Endothelial cell of umbilical vein (primary cell): ENCODE measurements around the gene CAND2.

ENCODE experiments used
- EZH2 ChIP-seq: IDR thresholded peaks from 2 replicates; pipeline ENCODE4 v1.6.1; 2012; ENCODE audit warnings: borderline replicate concordance, low read depth, mild to moderate bottlenecking, moderate library complexity, low read length, inconsistent platforms; ENCODE audit not compliant: severe bottlenecking
- GATA2 ChIP-seq: IDR thresholded peaks from 2 replicates; pipeline ENCODE4 v1.7.0; 2011; ENCODE audit warnings: low read depth, mild to moderate bottlenecking, moderate library complexity, mixed read lengths, low read length; ENCODE audit not compliant: insufficient read length, insufficient read depth
- MYC ChIP-seq: IDR thresholded peaks from one replicate; pipeline ENCODE4 v1.6.1; 2011; ENCODE audit warnings: mild to moderate bottlenecking, low read depth, low read length
- POLR2A ChIP-seq: IDR thresholded peaks from 2 replicates; pipeline ENCODE4 v1.6.1; 2012; ENCODE audit warnings: low read depth, mild to moderate bottlenecking, control low read depth, low read length
- POLR2AphosphoS5 ChIP-seq: IDR thresholded peaks from 2 replicates; pipeline ENCODE4 v1.6.1; 2012; ENCODE audit warnings: low read depth, mild to moderate bottlenecking, control low read depth, low read length, moderate library complexity; ENCODE audit not compliant: insufficient read depth
- TF ChIP-seq, protein P1 (sequence below), 2 donors: IDR thresholded peaks; 1 replicate in 1 of 2; 2 replicates in 1 of 2; pipeline ENCODE4 v1.5.1; 2011; ENCODE audit warnings: low read length in 2 of 2, mild to moderate bottlenecking in 2 of 2, moderate library complexity in 2 of 2, control low read depth in 1 of 2, inconsistent platforms in 1 of 2, low read depth in 1 of 2; ENCODE audit not compliant: insufficient read depth in 1 of 2; ENCODE audit errors: extremely low read depth in 1 of 2
- TF ChIP-seq, protein P2 (sequence below): IDR thresholded peaks from 2 replicates; pipeline ENCODE4 v1.6.1; 2011; ENCODE audit not compliant: insufficient read depth, insufficient read length

DNA sequence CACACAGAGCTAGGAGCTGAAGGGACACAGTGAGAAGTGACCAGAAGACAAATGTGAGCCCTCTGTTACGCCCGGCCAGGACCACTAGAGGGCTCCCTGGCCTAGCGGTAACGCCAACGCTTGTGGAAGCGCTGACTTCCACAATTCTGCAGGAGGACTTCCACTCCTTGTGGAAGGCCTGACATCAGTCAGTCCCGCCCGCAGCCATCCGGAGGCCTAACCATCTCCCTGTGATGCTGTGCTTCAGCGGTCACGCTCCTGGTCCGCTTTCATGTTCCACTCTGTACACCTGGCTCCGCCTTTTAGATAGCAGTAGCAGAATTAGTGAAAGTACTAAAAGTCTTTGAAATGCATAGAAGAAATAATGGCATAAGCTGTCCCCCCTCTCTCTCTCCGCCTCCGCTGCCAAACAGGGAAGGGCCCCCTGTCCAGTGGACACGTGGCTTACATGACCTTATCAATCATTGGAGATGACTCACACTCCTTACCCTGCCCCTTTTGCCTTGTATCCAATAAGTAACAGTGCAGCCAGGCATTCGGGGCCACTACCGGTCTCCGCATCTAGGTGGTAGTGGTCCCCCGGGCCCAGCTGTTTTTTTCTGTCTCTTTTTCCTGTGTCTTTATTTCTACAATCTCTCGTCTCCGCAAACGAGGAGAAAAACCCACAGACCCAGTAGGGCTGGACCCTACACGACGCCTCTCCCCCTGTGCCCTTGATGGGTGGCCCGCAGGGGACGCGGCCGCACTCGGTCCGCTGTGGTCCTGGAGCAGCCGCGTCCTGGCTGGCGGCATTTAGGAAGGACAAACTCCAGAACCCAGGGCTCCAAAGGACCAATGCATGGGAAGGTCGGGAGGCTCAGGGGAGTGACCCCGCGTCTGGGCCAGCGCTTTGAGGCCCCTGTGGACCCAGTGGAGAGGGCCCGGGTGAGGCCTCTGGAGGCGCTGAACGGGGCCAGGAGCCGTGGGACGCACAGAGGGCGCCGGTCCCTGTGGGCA is 71.9 kb downstream of the CAND2 start:
- TF ChIP-seq POLR2A (no peak), GATA2 (no peak), POLR2AphosphoS5 (no peak), EZH2 (no peak), MYC (no peak)
- TF ChIP-seq, protein P1, sequence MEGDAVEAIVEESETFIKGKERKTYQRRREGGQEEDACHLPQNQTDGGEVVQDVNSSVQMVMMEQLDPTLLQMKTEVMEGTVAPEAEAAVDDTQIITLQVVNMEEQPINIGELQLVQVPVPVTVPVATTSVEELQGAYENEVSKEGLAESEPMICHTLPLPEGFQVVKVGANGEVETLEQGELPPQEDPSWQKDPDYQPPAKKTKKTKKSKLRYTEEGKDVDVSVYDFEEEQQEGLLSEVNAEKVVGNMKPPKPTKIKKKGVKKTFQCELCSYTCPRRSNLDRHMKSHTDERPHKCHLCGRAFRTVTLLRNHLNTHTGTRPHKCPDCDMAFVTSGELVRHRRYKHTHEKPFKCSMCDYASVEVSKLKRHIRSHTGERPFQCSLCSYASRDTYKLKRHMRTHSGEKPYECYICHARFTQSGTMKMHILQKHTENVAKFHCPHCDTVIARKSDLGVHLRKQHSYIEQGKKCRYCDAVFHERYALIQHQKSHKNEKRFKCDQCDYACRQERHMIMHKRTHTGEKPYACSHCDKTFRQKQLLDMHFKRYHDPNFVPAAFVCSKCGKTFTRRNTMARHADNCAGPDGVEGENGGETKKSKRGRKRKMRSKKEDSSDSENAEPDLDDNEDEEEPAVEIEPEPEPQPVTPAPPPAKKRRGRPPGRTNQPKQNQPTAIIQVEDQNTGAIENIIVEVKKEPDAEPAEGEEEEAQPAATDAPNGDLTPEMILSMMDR (IDR thresholded peaks at IDR 0.05; ENCODE audit: extremely low read depth in 1 of 2, insufficient read depth in 1 of 2, low read depth in 1 of 2, low read length in 2 of 2) = peak; percentile 72 to 90
- TF ChIP-seq, protein P2, sequence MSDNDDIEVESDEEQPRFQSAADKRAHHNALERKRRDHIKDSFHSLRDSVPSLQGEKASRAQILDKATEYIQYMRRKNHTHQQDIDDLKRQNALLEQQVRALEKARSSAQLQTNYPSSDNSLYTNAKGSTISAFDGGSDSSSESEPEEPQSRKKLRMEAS = no peak
